ENCODE data around the gene SEC61A1.

The SEC61A1 gene

DNA sequence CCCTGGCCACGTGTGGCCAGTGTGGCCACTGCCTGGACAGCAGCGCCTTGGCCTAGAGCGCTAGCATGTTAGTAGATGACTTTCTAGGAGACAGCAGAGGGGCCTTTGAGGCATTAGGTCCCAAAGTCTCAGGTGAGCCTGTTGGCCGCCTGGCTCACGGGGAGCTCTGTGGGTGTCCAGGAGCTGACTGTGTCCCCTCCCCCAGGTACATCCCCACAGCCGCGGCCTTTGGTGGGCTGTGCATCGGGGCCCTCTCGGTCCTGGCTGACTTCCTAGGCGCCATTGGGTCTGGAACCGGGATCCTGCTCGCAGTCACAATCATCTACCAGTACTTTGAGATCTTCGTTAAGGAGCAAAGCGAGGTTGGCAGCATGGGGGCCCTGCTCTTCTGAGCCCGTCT is 17.0 kb downstream of the SEC61A1 start:
- H3K27me3 ChIP-seq (ENCODE audit: low read depth, low read length), result no peaks in the 10 kb centered on the region
- no peak overlapping the region for H2AFZ ChIP-seq (ENCODE audit: low read depth, low read length)
- peaks cover 30% of the 10 kb centered on the region for H4K20me1 ChIP-seq (ENCODE audit: insufficient read depth, low read length)
- H3K79me2 ChIP-seq (ENCODE audit: low read length), result peaks cover 40% of the 10 kb centered on the region
- H3K9ac ChIP-seq (ENCODE audit: low read length), result no peak overlapping the region
- H3K4me2 ChIP-seq (ENCODE audit: low read length), result no peak overlapping the region
- no peak overlapping the region for H3K27ac ChIP-seq (ENCODE audit: low read length)
- no peak for TF ChIP-seq EZH2phosphoT487 (IDR thresholded peaks at IDR 0.05; ENCODE audit: low read depth)
- TF ChIP-seq, protein P1, sequence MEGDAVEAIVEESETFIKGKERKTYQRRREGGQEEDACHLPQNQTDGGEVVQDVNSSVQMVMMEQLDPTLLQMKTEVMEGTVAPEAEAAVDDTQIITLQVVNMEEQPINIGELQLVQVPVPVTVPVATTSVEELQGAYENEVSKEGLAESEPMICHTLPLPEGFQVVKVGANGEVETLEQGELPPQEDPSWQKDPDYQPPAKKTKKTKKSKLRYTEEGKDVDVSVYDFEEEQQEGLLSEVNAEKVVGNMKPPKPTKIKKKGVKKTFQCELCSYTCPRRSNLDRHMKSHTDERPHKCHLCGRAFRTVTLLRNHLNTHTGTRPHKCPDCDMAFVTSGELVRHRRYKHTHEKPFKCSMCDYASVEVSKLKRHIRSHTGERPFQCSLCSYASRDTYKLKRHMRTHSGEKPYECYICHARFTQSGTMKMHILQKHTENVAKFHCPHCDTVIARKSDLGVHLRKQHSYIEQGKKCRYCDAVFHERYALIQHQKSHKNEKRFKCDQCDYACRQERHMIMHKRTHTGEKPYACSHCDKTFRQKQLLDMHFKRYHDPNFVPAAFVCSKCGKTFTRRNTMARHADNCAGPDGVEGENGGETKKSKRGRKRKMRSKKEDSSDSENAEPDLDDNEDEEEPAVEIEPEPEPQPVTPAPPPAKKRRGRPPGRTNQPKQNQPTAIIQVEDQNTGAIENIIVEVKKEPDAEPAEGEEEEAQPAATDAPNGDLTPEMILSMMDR (IDR thresholded peaks at IDR 0.05; ENCODE audit: low read depth, low read length), result no peak
- no peaks in the 10 kb centered on the region for H3K4me1 ChIP-seq (ENCODE audit: low read length)
- H3K9me3 ChIP-seq (ENCODE audit: insufficient read depth, low read length), result no peaks in the 10 kb centered on the region
- H3K36me3 ChIP-seq (replicated peaks; ENCODE audit: low read depth, low read length), result peaks cover 86% of the 10 kb centered on the region
- H3K4me3 ChIP-seq (ENCODE audit: low read length), result no peak overlapping the region

DNA sequence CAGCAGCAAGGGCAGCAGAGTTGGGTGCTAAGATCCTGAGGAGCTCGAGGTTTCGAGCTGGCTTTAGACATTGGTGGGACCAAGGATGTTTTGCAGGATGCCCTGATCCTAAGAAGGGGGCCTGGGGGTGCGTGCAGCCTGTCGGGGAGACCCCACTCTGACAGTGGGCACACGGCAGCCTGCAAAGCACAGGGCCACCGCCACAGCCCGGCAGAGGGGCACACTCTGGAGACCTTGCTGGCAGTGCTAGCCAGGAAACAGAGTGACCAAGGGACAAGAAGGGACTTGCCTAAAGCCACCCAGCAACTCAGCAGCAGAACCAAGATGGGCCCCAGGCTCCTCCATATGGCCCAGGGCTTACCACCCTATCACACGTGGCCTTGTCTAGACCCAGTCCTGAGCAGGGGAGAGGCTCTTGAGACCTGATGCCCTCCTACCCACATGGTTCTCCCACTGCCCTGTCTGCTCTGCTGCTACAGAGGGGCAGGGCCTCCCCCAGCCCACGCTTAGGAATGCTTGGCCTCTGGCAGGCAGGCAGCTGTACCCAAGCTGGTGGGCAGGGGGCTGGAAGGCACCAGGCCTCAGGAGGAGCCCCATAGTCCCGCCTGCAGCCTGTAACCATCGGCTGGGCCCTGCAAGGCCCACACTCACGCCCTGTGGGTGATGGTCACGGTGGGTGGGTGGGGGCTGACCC is 18.8 kb downstream of the SEC61A1 start:
- peaks cover 28% of the 10 kb centered on the region for H4K20me1 ChIP-seq (ENCODE audit: insufficient read depth, low read length)
- no peak overlapping the region for H3K4me3 ChIP-seq (ENCODE audit: low read length)
- H3K79me2 ChIP-seq (ENCODE audit: low read length), result peaks cover 32% of the 10 kb centered on the region
- H2AFZ ChIP-seq (ENCODE audit: low read depth, low read length), result no peak overlapping the region
- H3K27ac ChIP-seq (ENCODE audit: low read length), result no peak overlapping the region
- no peaks in the 10 kb centered on the region for H3K9me3 ChIP-seq (ENCODE audit: insufficient read depth, low read length)
- peaks cover 70% of the 10 kb centered on the region for H3K36me3 ChIP-seq (replicated peaks; ENCODE audit: low read depth, low read length)
- H3K9ac ChIP-seq (ENCODE audit: low read length), result no peak overlapping the region
- H3K4me1 ChIP-seq (ENCODE audit: low read length), result peaks cover 8% of the 10 kb centered on the region
- H3K27me3 ChIP-seq (ENCODE audit: low read depth, low read length), result no peaks in the 10 kb centered on the region
- TF ChIP-seq, protein P1 (IDR thresholded peaks at IDR 0.05; ENCODE audit: low read depth, low read length), result no peak
- TF ChIP-seq EZH2phosphoT487 (IDR thresholded peaks at IDR 0.05; ENCODE audit: low read depth), result no peak
- H3K4me2 ChIP-seq (ENCODE audit: low read length), result no peak overlapping the region

DNA sequence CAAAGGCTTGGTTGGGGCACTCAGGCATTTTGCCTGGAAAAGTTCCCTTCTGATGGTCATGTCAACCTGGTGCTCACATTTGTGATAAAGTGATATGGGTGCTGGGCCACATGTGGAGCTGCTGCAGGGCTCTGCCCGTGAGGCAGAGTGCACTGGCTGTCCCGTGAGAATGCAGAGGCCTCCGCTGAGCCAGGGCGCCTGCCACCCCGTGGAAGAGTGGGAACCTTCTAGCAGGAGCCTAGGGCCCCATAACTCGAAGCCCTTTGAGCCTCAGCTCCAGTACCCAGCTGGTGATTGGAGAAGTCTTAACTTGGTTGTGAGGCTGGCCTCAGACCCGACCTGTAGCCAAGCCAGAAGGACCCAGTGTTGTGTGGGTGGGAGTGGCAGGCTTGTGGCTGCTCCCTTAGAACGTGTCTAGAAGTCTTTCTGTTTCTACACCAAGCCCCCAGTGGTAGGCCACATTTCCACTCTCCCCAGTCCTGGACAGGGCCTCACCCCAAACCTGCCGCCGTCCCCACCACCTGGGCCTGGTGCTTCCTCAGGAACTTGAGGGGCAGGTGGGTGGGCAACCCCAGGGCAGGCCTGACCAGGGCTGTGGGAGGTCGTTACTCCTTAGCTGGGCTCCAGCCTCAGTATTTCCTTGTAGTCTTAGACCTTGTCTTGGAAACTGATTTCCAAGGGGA is 19.7 kb downstream of the SEC61A1 start:
- H3K36me3 ChIP-seq (replicated peaks; ENCODE audit: low read depth, low read length), result peaks cover 62% of the 10 kb centered on the region
- peaks cover 24% of the 10 kb centered on the region for H3K79me2 ChIP-seq (ENCODE audit: low read length)
- no peak overlapping the region for H2AFZ ChIP-seq (ENCODE audit: low read depth, low read length)
- H3K9ac ChIP-seq (ENCODE audit: low read length), result no peak overlapping the region
- no peaks in the 10 kb centered on the region for H3K9me3 ChIP-seq (ENCODE audit: insufficient read depth, low read length)
- no peak overlapping the region for H3K27ac ChIP-seq (ENCODE audit: low read length)
- no peak for TF ChIP-seq EZH2phosphoT487 (IDR thresholded peaks at IDR 0.05; ENCODE audit: low read depth)
- TF ChIP-seq, protein P1 (IDR thresholded peaks at IDR 0.05; ENCODE audit: low read depth, low read length), result no peak
- H3K27me3 ChIP-seq (ENCODE audit: low read depth, low read length), result no peaks in the 10 kb centered on the region
- H3K4me3 ChIP-seq (ENCODE audit: low read length), result no peak overlapping the region
- peaks cover 28% of the 10 kb centered on the region for H4K20me1 ChIP-seq (ENCODE audit: insufficient read depth, low read length)
- no peak overlapping the region for H3K4me2 ChIP-seq (ENCODE audit: low read length)
- H3K4me1 ChIP-seq (ENCODE audit: low read length), result peaks cover 9% of the 10 kb centered on the region

DNA sequence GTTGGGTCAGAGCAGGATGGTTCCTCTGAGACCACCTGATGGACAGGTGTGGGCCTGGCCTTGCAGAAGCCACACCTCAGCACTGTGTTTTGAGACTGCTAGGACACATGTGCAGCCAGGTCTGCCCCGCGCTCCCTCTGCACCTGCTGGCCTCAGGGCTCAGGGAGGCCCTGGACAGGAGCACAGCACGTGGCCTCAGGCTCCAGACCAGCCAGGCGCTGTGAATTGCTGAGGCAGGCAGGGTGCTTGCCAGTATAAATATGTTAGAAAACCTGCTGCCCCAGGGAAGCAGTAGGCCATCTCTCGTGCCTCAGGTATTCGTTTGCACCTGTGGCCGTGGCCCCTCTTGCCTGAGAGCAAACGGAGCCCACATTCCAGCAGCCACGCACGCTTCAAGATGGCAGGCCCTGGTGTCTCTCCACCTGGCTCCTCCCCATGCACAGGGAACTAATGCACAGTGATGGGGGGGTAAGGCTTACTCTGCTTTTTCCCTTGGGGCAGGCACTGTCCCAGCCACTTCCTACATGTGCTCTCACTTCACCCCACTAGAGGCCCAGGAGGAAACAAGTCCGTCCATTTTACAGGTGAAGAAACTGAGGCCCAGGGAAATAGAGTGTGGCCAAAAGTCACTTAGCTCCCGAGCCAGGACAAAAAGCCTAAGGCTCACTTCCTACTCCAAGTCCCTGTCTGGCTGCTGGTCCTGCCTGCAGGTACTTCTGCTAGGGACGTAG is 20.4 kb downstream of the SEC61A1 start:
- TF ChIP-seq, protein P1 (IDR thresholded peaks at IDR 0.05; ENCODE audit: low read depth, low read length), result no peak
- no peak for TF ChIP-seq EZH2phosphoT487 (IDR thresholded peaks at IDR 0.05; ENCODE audit: low read depth)
- no peak overlapping the region for H3K4me3 ChIP-seq (ENCODE audit: low read length)
- H3K9me3 ChIP-seq (ENCODE audit: insufficient read depth, low read length), result no peaks in the 10 kb centered on the region
- no peak overlapping the region for H3K9ac ChIP-seq (ENCODE audit: low read length)
- no peaks in the 10 kb centered on the region for H3K27me3 ChIP-seq (ENCODE audit: low read depth, low read length)
- peaks cover 55% of the 10 kb centered on the region for H3K36me3 ChIP-seq (replicated peaks; ENCODE audit: low read depth, low read length)
- peaks cover 9% of the 10 kb centered on the region for H3K4me1 ChIP-seq (ENCODE audit: low read length)
- H3K79me2 ChIP-seq (ENCODE audit: low read length), result peaks cover 24% of the 10 kb centered on the region
- H3K4me2 ChIP-seq (ENCODE audit: low read length), result no peak overlapping the region
- peaks cover 23% of the 10 kb centered on the region for H4K20me1 ChIP-seq (ENCODE audit: insufficient read depth, low read length)
- no peak overlapping the region for H2AFZ ChIP-seq (ENCODE audit: low read depth, low read length)
- H3K27ac ChIP-seq (ENCODE audit: low read length), result no peak overlapping the region

All from OCI-LY3 (cell line).